ENCODE data around the gene ERC2.

Gene ERC2

DNA sequence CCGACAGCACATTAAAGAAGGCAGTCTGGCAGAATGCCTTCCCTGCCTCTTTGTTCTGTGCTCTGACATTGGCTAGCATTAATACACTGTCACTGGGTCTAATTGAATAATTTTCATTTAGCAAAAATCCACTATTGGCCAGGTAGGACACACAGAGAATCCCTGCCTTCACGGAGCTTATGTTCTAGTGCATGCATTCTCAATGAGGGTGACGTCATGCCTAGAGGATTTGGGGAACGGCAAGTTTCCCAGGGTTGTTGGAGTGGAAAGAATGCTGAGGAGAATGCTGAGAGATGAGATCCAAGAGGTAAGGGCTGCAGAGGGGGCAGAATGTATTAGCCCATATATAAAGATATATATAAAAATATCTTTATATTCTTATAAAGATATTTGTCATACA lies 284.7 kb downstream of the ERC2 start:
- no peak overlapping the region for H3K4me3 Mint-ChIP-seq
- H3K4me1 Mint-ChIP-seq (ENCODE audit: low read depth), result no peaks in the 10 kb centered on the region
- H3K27ac Mint-ChIP-seq, result no peak overlapping the region
- DNase-seq (ENCODE audit: low spot score), result no peak
- no peaks in the 10 kb centered on the region for H3K9me3 Mint-ChIP-seq
- no peaks in the 10 kb centered on the region for H3K27me3 Mint-ChIP-seq (ENCODE audit: low read depth)
- no peaks in the 10 kb centered on the region for H3K36me3 Mint-ChIP-seq (ENCODE audit: low read depth)

GRCh38 chr3:56180433-56180832 lies 287.8 kb downstream of the ERC2 start:
- DNase-seq (ENCODE audit: low spot score), result no peak
- no peaks in the 10 kb centered on the region for H3K9me3 Mint-ChIP-seq
- H3K4me3 Mint-ChIP-seq, result no peak overlapping the region
- no peaks in the 10 kb centered on the region for H3K36me3 Mint-ChIP-seq (ENCODE audit: low read depth)
- H3K27ac Mint-ChIP-seq, result no peak overlapping the region
- H3K4me1 Mint-ChIP-seq (ENCODE audit: low read depth), result no peaks in the 10 kb centered on the region
- peaks cover 2% of the 10 kb centered on the region for H3K27me3 Mint-ChIP-seq (ENCODE audit: low read depth)

- DNase-seq (ENCODE audit: low spot score), result no peak
Measured at GRCh38 chr3:56173601-56174000, 294.7 kb downstream of the ERC2 start.

DNA sequence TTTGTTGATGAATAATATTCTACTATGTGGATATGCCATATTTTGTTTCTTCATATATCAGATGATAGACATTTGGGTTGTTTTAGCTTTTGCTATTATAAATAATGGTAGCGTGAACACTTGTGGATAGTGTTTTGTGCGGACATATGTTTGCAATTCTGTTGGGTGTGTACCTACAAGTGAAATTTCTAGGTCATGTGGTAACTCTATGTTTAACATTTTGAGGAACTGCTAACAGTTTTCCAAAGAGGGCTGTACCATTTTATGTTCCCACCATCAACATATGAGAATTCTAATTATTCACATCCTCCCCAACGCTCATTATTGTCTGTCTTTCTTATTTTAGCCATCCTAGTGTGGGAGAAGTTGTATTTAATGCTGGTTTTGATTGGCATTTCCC lies 303.8 kb downstream of the ERC2 start:
- no peaks in the 10 kb centered on the region for H3K9me3 Mint-ChIP-seq
- H3K4me3 Mint-ChIP-seq, result no peak overlapping the region
- no peaks in the 10 kb centered on the region for H3K4me1 Mint-ChIP-seq (ENCODE audit: low read depth)
- H3K27me3 Mint-ChIP-seq (ENCODE audit: low read depth), result no peaks in the 10 kb centered on the region
- no peak overlapping the region for H3K27ac Mint-ChIP-seq
- H3K36me3 Mint-ChIP-seq (ENCODE audit: low read depth), result no peaks in the 10 kb centered on the region
- no peak for DNase-seq (ENCODE audit: low spot score)

More at GRCh38 chr3:56173601-56174000, 294.7 kb downstream of the ERC2 start:
- Mint-ChIP-seq H3K4me3 (no peak overlapping the region), H3K27me3 (ENCODE audit: low read depth) (peaks cover 6% of the 10 kb centered on the region), H3K9me3 (no peaks in the 10 kb centered on the region), H3K4me1 (ENCODE audit: low read depth) (no peaks in the 10 kb centered on the region), H3K27ac (no peak overlapping the region), H3K36me3 (ENCODE audit: low read depth) (no peaks in the 10 kb centered on the region)

GRCh38 chr3:56157693-56158362 lies 310.4 kb downstream of the ERC2 start:
- Mint-ChIP-seq H3K9me3 (no peaks in the 10 kb centered on the region), H3K4me3 (no peak overlapping the region)

DNA sequence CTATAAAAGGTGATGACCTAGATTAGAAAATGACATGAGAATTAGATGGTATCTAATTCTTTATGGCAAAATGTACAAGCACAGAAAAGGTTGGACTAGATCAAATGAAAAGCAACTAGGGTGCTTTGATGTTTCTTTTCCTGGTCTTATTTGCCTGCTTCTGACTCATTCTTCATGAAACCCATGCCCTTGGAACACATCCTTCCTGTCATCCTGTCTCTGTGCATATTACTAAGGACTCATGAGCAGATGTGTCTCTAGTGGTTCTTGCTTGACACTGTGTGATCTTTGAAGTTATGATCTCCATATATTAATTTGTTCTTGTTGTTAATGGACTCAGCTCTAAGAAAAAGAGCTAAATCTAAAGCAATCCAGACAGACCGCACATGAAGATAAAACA lies 314.0 kb downstream of the ERC2 start:
- H3K36me3 Mint-ChIP-seq (ENCODE audit: low read depth), result no peaks in the 10 kb centered on the region
- no peak for DNase-seq (ENCODE audit: low spot score)
- no peaks in the 10 kb centered on the region for H3K4me1 Mint-ChIP-seq (ENCODE audit: low read depth)
- H3K4me3 Mint-ChIP-seq, result no peak overlapping the region
- H3K27me3 Mint-ChIP-seq (ENCODE audit: low read depth), result peaks cover 2% of the 10 kb centered on the region
- no peak overlapping the region for H3K27ac Mint-ChIP-seq
- no peaks in the 10 kb centered on the region for H3K9me3 Mint-ChIP-seq

More at GRCh38 chr3:56157693-56158362, 310.4 kb downstream of the ERC2 start:
- Mint-ChIP-seq H3K36me3 (ENCODE audit: low read depth) (no peaks in the 10 kb centered on the region), H3K27me3 (ENCODE audit: low read depth) (peaks cover 2% of the 10 kb centered on the region), H3K27ac (no peak overlapping the region), H3K4me1 (ENCODE audit: low read depth) (no peaks in the 10 kb centered on the region)
- no peak for DNase-seq (ENCODE audit: low spot score)

DNA sequence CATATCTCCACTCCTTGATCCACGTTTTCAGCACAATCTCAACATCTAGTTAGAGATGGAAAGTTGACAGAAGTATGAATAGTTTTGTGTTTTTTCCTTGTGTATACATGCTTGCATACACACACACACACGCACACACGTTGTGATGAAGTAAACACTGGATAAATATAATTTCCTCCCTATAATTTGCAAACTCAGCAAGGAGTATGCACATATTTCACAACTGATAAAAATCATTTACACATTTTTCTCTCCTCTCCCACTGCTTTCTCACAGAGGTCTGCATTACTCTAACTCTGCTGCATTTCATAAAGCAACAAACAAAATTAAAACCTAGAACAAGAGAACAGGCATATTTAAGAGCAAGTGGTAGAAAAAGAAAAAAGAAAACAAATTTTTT lies 320.9 kb downstream of the ERC2 start:
- H3K4me3 Mint-ChIP-seq, result no peak overlapping the region

DNA sequence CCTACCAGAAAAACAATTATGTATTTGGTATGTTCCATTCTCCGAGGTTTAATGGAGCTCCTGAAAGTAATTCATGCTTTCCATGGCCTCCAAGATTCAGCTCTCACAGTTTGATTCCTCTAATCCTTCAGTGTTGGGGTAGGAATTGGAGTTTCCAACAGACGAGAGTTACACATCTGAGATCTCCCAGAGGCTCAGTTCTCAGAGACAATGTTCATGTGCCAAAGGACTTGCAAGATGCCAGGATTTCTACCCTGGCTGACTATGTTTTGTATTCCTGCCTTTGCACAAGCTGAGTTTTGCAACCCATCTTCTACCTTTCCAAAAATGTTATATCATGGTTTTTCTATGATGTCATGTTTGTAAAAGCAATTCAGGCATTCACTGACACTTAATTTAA lies 322.9 kb downstream of the ERC2 start:
- no peaks in the 10 kb centered on the region for H3K27me3 Mint-ChIP-seq (ENCODE audit: low read depth)
- H3K27ac Mint-ChIP-seq, result no peak overlapping the region
- no peak overlapping the region for H3K4me3 Mint-ChIP-seq
- no peak for DNase-seq (ENCODE audit: low spot score)
- no peaks in the 10 kb centered on the region for H3K4me1 Mint-ChIP-seq (ENCODE audit: low read depth)
- H3K9me3 Mint-ChIP-seq, result no peaks in the 10 kb centered on the region
- no peaks in the 10 kb centered on the region for H3K36me3 Mint-ChIP-seq (ENCODE audit: low read depth)

More for the DNA sequence above, 320.9 kb downstream of the ERC2 start:
- Mint-ChIP-seq H3K36me3 (ENCODE audit: low read depth) (no peaks in the 10 kb centered on the region), H3K27me3 (ENCODE audit: low read depth) (no peaks in the 10 kb centered on the region), H3K4me1 (ENCODE audit: low read depth) (no peaks in the 10 kb centered on the region), H3K27ac (no peak overlapping the region), H3K9me3 (no peaks in the 10 kb centered on the region)
- no peak for DNase-seq (ENCODE audit: low spot score)

DNA sequence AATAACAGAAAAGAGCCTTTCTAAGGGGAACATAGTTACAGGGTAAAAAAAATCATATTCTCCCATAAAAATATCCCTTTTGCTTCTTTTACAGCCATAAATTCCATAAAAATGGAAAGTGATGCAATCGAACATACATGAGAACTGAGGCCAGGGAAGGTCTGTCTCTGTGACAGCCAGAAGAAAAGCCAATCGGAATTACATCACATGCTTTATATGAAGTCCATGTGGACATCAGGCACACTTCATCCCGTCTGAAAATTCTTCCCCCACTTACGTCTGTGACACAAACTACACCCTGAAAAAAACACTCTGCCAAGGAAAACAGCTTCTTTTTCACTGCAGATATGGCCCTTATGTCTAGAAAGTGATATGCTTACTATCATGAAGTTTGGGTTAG lies 323.5 kb downstream of the ERC2 start:
- Mint-ChIP-seq H3K36me3 (ENCODE audit: low read depth) (no peaks in the 10 kb centered on the region), H3K27ac (no peak overlapping the region), H3K4me3 (no peak overlapping the region), H3K9me3 (no peaks in the 10 kb centered on the region), H3K4me1 (ENCODE audit: low read depth) (no peaks in the 10 kb centered on the region), H3K27me3 (ENCODE audit: low read depth) (no peaks in the 10 kb centered on the region)
- no peak for DNase-seq (ENCODE audit: low spot score)

DNA sequence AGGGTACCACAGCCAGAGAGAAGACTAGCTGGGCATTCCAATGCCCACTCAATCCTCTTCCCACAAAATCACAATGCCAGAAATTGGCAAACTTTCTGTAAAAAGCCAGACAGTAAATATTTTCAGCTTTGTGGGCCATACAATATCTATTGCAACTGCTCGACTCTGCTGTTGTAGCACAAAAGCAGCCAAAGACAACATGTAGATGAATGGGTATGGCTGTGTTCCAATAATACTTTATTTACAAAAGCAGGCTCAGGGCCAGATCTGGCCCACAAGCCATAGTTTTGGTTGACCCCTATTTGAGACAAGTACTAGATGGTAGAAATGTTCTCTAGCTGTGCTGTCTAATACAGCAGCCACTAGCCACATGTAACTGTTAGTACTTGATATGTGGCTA lies 330.9 kb downstream of the ERC2 start:
- Mint-ChIP-seq H3K36me3 (ENCODE audit: low read depth) (no peaks in the 10 kb centered on the region), H3K9me3 (no peaks in the 10 kb centered on the region)

DNA sequence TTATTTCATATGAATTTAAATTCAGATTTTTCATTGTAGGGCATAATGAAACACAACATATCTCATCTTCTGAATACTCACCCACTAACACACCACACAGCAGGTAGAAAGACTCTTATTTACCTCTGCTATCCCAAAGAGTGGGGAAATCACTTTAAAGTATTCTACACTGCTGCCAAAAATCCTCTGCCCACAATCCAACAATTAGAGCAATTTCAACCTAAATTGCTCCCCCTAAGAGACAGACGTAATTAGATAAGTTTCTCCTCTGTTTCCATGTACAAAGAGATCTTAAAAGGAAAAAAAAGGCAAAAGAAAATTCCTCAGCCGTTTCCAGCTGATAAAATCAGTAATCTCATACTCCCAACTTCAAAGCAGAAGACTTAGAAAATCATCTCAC lies 331.8 kb downstream of the ERC2 start:
- no peak overlapping the region for H3K4me3 Mint-ChIP-seq
- H3K27ac Mint-ChIP-seq, result no peak overlapping the region
- no peaks in the 10 kb centered on the region for H3K9me3 Mint-ChIP-seq
- H3K27me3 Mint-ChIP-seq (ENCODE audit: low read depth), result peaks cover 7% of the 10 kb centered on the region
- peaks cover 3% of the 10 kb centered on the region for H3K4me1 Mint-ChIP-seq (ENCODE audit: low read depth)
- H3K36me3 Mint-ChIP-seq (ENCODE audit: low read depth), result no peaks in the 10 kb centered on the region
- DNase-seq (ENCODE audit: low spot score), result no peak

More for the DNA sequence above, 330.9 kb downstream of the ERC2 start:
- no peak for DNase-seq (ENCODE audit: low spot score)
- Mint-ChIP-seq H3K27me3 (ENCODE audit: low read depth) (peaks cover 7% of the 10 kb centered on the region), H3K27ac (no peak overlapping the region), H3K4me3 (no peak overlapping the region), H3K4me1 (ENCODE audit: low read depth) (no peaks in the 10 kb centered on the region)

- no peaks in the 10 kb centered on the region for H3K36me3 Mint-ChIP-seq (ENCODE audit: low read depth)
- peaks cover 12% of the 10 kb centered on the region for H3K27me3 Mint-ChIP-seq (ENCODE audit: low read depth)
- H3K27ac Mint-ChIP-seq, result no peak overlapping the region
- H3K9me3 Mint-ChIP-seq, result no peaks in the 10 kb centered on the region
- no peak for DNase-seq (ENCODE audit: low spot score)
- H3K4me1 Mint-ChIP-seq (ENCODE audit: low read depth), result peaks cover 3% of the 10 kb centered on the region
- no peak overlapping the region for H3K4me3 Mint-ChIP-seq
Measured at GRCh38 chr3:56135941-56136340, 332.3 kb downstream of the ERC2 start.

DNA sequence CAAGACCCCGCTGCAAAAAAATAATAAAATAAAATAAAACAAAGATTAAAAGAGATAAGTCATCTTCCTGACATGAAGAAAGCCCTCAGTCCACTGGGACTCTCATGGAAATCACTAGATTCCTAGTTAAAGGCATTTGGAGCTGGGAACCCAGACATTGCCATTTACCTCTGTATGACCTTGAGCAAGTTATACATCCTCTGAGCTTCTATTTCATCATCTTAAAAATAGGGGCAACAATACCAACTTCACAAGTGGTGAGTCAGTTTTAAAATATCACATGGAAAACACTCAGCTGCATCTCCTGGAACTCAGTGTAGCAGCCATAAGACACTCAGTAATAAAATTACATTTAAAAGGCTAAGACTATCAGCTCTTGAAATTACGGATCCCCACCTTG lies 334.8 kb downstream of the ERC2 start:
- Mint-ChIP-seq H3K36me3 (ENCODE audit: low read depth) (no peaks in the 10 kb centered on the region), H3K27ac (no peak overlapping the region)
- no peak for DNase-seq (ENCODE audit: low spot score)

GRCh38 chr3:56132762-56133161 lies 335.5 kb downstream of the ERC2 start:
- no peak overlapping the region for H3K4me3 Mint-ChIP-seq
- no peaks in the 10 kb centered on the region for H3K9me3 Mint-ChIP-seq

More for the DNA sequence above, 334.8 kb downstream of the ERC2 start:
- Mint-ChIP-seq H3K27me3 (ENCODE audit: low read depth) (peaks cover 25% of the 10 kb centered on the region), H3K4me3 (no peak overlapping the region), H3K9me3 (no peaks in the 10 kb centered on the region), H3K4me1 (ENCODE audit: low read depth) (peaks cover 3% of the 10 kb centered on the region)

GRCh38 chr3:56131974-56132590 lies 336.2 kb downstream of the ERC2 start:
- peak; percentile 46 for DNase-seq (ENCODE audit: low spot score)
- H3K9me3 Mint-ChIP-seq, result no peaks in the 10 kb centered on the region
- no peak overlapping the region for H3K4me3 Mint-ChIP-seq
- H3K27ac Mint-ChIP-seq, result no peak overlapping the region
- peaks cover 25% of the 10 kb centered on the region for H3K27me3 Mint-ChIP-seq (ENCODE audit: low read depth)
- H3K4me1 Mint-ChIP-seq (ENCODE audit: low read depth), result peaks cover 3% of the 10 kb centered on the region
- no peaks in the 10 kb centered on the region for H3K36me3 Mint-ChIP-seq (ENCODE audit: low read depth)

More at GRCh38 chr3:56132762-56133161, 335.5 kb downstream of the ERC2 start:
- Mint-ChIP-seq H3K27me3 (ENCODE audit: low read depth) (peaks cover 24% of the 10 kb centered on the region), H3K27ac (no peak overlapping the region), H3K36me3 (ENCODE audit: low read depth) (no peaks in the 10 kb centered on the region), H3K4me1 (ENCODE audit: low read depth) (peaks cover 3% of the 10 kb centered on the region)
- no peak for DNase-seq (ENCODE audit: low spot score)

All from T-helper 2 cell treated with Interferon-gamma antibody and Interleukin-4, amounts not matched to agents 5 μg/mL and 100 μg/mL, for 36 hours (primary cell).